Activated CD4-positive, CD25-positive, alpha-beta regulatory T cell treated with anti-CD3 and anti-CD28 coated beads, Interleukin-2, amount 50 U/mL, for 24 hours (primary cell): ENCODE measurements around the gene PDE6A.
"Not testable (repeated sequence)": the region's sequence is repeated elsewhere in the genome, so short reads cannot be mapped to it uniquely, and the experiment has no call there.

Source experiments
- ATAC-seq, 2 donors: fragments of 150-1000 bp; cut with Tn5 transposase; one replicate each; pipeline ENCODE4 v1.10.0; 2021; ENCODE audit warnings: mild to moderate bottlenecking in 1 of 2, moderate library complexity in 1 of 2

The PDE6A gene

GRCh38 chr5:149951138-149951749, 6.7 kb upstream of the PDE6A start:
- ATAC-seq, result no peak

GRCh38 chr5:149948993-149949392, 4.4 kb upstream of the PDE6A start:
- no peak for ATAC-seq

- ATAC-seq, result no peak
Observed at GRCh38 chr5:149946118-149946517, 1.5 kb upstream of the PDE6A start.

GRCh38 chr5:149943177-149943949, 1.2 kb downstream of the PDE6A start:
- not testable (repeated sequence) for ATAC-seq

- ATAC-seq, result not testable (repeated sequence)
Observed at GRCh38 chr5:149942741-149943169, 1.8 kb downstream of the PDE6A start.

GRCh38 chr5:149942199-149942598, 2.4 kb downstream of the PDE6A start:
- no peak for ATAC-seq

- ATAC-seq, result no peak
Observed at GRCh38 chr5:149941795-149942194, 2.8 kb downstream of the PDE6A start.

- no peak for ATAC-seq
Observed at GRCh38 chr5:149940941-149941644, 3.5 kb downstream of the PDE6A start.

- no peak for ATAC-seq
Observed at GRCh38 chr5:149940077-149940574, 4.5 kb downstream of the PDE6A start.

- no peak for ATAC-seq
Observed at GRCh38 chr5:149939546-149939945, 5.0 kb downstream of the PDE6A start.

GRCh38 chr5:149938791-149939358, 5.7 kb downstream of the PDE6A start:
- no peak for ATAC-seq

GRCh38 chr5:149938279-149938678, 6.3 kb downstream of the PDE6A start:
- ATAC-seq, result no peak

GRCh38 chr5:149937610-149938009, 7.0 kb downstream of the PDE6A start:
- no peak for ATAC-seq

GRCh38 chr5:149936700-149937091, 7.9 kb downstream of the PDE6A start:
- ATAC-seq, result no peak

- no peak for ATAC-seq
Observed at GRCh38 chr5:149936044-149936699, 8.4 kb downstream of the PDE6A start.

GRCh38 chr5:149935431-149935901, 9.1 kb downstream of the PDE6A start:
- ATAC-seq, result no peak

- no peak for ATAC-seq
Observed at GRCh38 chr5:149932445-149933350, 11.9 kb downstream of the PDE6A start.

- ATAC-seq, result no peak
Observed at GRCh38 chr5:149931992-149932436, 12.6 kb downstream of the PDE6A start.

GRCh38 chr5:149930749-149931574, 13.6 kb downstream of the PDE6A start:
- ATAC-seq, result no peak

GRCh38 chr5:149930043-149930748, 14.4 kb downstream of the PDE6A start:
- ATAC-seq, result no peak
